Activated naive CD4-positive, alpha-beta T cell treated with anti-CD3 and anti-CD28 coated beads, Interleukin-2, amount 50 U/mL, for 16 hours (primary cell): ENCODE measurements around the gene MYOG.

Source experiments
- DNase-seq: peaks from one replicate; pipeline ENCODE4 v3.0.0-alpha.2; 2020

The MYOG gene

GRCh38 chr1:203069030-203069747 lies 16.6 kb downstream of the MYOG start:
- no peak for DNase-seq

GRCh38 chr1:203066965-203067364 lies 18.8 kb downstream of the MYOG start:
- DNase-seq = no peak

GRCh38 chr1:203065986-203066385 lies 19.8 kb downstream of the MYOG start:
- no peak for DNase-seq

DNA sequence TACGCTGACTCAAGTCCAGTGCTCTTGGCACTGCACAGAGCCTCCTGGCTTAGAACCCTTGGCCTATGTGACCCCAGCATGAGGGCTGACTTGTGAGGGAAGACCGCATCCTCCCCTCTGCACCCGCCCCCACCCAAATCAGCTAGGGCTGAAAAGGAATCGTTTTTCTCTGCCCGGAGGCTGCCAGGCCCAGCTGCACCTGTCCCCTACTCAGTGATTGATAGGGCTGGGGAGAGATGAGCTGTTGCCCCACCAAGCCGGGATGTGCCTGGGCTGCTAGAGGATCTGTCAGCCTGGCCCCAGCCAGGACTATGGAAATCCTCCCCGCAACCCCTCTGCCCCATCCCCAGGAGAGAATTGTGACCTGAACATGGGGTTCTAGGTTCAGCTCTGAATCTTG lies 20.6 kb downstream of the MYOG start:
- no peak for DNase-seq

- no peak for DNase-seq
Measured at GRCh38 chr1:203063287-203063686, 22.5 kb downstream of the MYOG start.

GRCh38 chr1:203060115-203060514 lies 25.7 kb downstream of the MYOG start:
- no peak for DNase-seq

- DNase-seq = no peak
Measured at GRCh38 chr1:203059485-203059884, 26.3 kb downstream of the MYOG start.

GRCh38 chr1:203058676-203058935 lies 27.2 kb downstream of the MYOG start:
- no peak for DNase-seq

GRCh38 chr1:203057911-203058675 lies 27.7 kb downstream of the MYOG start:
- no peak for DNase-seq

GRCh38 chr1:203056516-203056915 lies 29.3 kb downstream of the MYOG start:
- DNase-seq = no peak

DNA sequence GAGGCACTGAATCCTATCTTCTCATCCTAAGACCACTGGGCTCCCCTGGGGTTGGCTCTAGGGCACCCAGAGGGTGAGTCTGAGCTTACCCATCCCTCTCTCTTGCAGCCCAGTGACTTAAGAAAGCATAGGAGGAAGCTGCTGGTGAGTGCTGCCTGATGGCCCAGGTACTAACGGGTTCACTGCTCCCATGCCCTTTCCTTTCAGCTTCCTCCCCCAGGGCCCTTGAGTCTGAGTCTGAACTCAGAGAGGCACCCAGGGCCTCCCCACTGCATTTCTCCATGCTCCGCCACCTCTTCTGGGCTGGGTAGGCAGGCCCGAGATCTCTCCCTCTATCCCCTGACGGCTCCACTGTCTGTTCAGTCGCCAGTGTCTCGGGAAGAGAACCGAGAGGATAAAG lies 29.8 kb downstream of the MYOG start:
- DNase-seq = no peak

GRCh38 chr1:203055161-203055799 lies 30.5 kb downstream of the MYOG start:
- no peak for DNase-seq

GRCh38 chr1:203054642-203055041 lies 31.2 kb downstream of the MYOG start:
- DNase-seq = no peak

GRCh38 chr1:203054184-203054583 lies 31.6 kb downstream of the MYOG start:
- DNase-seq = no peak

GRCh38 chr1:203052601-203053000 lies 33.2 kb downstream of the MYOG start:
- no peak for DNase-seq

- DNase-seq = no peak
Measured at GRCh38 chr1:203051841-203052324, 33.9 kb downstream of the MYOG start.

DNA sequence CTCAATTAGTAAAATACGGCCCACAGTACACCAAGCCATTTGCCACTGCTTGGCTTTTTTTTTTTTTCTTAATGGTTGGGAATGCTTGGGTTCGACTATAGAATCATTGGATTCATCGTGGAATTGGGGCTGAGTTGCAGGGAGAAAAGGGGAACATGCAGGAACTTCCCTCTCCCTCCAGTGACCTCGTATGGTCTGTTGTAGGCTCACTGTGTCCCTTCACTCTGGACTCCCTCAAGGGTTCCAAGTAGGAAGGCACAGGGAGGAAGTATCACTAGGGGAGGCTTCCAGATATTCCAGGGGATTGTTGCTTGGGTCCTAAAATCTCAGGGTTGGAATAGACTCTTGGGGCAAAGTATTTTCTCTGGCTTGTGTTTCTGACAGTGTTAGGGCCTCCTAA lies 35.0 kb downstream of the MYOG start:
- DNase-seq = no peak

GRCh38 chr1:203049576-203050180 lies 36.1 kb downstream of the MYOG start:
- DNase-seq = no peak

- DNase-seq = no peak
Measured at GRCh38 chr1:203049077-203049476, 36.7 kb downstream of the MYOG start.

DNA sequence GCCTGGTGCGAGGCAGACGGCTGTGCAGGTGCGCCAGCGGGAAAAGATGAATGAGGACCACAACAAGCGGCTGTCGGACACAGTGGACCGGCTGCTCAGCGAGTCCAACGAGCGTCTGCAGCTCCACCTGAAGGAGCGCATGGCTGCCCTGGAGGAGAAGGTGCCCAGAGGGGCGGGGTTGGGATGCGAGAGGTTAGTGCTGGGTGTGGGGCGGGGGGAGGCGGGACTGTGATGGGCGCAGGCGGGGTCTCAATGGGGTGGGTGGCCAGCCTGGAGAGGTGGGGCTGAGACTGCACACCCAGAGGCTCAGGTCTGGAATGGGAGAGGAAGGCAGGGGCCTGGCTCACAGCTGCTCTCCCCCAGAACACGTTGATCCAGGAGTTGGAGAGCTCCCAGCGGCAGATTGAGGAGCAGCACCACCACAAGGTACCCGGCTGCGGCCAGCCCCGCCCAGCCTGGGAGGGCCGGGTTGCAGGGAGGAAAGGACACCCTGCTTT lies 37.2 kb downstream of the MYOG start:
- DNase-seq = no peak

DNA sequence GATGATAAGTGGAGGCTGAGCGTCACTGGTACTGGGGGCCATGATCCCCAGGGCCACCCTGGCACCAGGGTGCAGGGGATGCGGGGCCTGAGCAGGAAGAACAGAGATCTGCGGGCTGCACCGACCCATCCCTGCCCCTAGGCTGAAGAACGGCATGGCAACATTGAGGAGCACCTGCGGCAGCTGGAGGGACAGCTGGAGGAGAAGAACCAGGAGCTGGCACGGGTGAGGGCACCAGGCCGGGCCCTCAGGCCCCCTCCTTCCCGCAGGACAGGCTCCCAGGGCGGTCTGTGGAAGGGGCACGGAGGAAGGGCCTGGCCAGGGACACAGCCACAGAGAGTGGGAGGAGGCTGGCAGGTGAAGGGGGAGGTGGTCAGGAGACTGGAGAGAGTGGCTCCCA lies 37.7 kb downstream of the MYOG start:
- DNase-seq = no peak

- no peak for DNase-seq
Measured at GRCh38 chr1:203046984-203047630, 38.7 kb downstream of the MYOG start.
